C4-2B (cell line): ENCODE results near the gene EIF5A2.

Source experiments
- CTCF ChIP-seq: fragments of 450-650 bp; conservative IDR thresholded peaks from 2 replicates; pipeline ENCODE4 v1.5.1; 2017; ENCODE audit warnings: mild to moderate bottlenecking
- ZFX ChIP-seq: fragments of 450-650 bp; IDR thresholded peaks from 2 replicates; pipeline ENCODE4 v1.6.1; 2017

DNA sequence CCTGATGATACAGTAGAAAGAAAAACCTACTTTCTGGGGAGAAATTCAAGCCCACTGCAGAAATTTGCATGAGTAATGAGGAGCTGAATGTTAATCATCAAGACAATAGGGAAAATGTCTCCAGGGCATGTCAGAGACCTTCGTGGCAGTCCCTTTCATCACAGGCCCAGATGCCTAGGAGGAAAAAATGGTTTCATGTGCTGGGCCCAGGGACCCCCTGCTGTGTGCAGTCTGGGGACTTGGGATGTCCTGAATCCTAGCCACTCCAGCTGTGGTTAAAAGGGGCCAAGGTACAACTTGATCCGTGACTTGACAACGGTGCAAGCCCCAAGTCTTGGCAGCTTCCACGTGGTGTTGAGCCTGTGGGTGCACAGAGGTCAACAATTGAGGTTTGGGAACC lies 10.3 kb upstream of the EIF5A2 start:
- TF ChIP-seq CTCF (no peak), ZFX (no peak)
